Prostate gland (tissue), 2 donors: Measurements from ENCODE around the gene PAPPA.

Experiments used
- CTCF ChIP-seq, 4 experiments: fragments of 200-600 bp in 2 of 4; fragments of 450-650 bp in 2 of 4; sonication (generic) in 2 of 4; IDR thresholded peaks; 1 replicate in 3 of 4; 2 replicates in 1 of 4; pipeline ENCODE4 v1.5.1; 2016 to 2019; ENCODE audit warnings: antibody characterized with exemption in 4 of 4, mild to moderate bottlenecking in 2 of 4, moderate library complexity in 2 of 4
- POLR2A ChIP-seq: fragments of 450-650 bp; IDR thresholded peaks from one replicate; pipeline ENCODE4 v1.6.1; 2016; ENCODE audit warnings: antibody characterized with exemption, mild to moderate bottlenecking
- POLR2AphosphoS5 ChIP-seq: sonication (generic); formaldehyde crosslinking; IDR thresholded peaks from one replicate; pipeline ENCODE4 v1.6.1; 2017; ENCODE audit warnings: antibody characterized with exemption

GRCh38 chr9:116103976-116104820, 49.4 kb upstream of the PAPPA start:
- no peak for TF ChIP-seq CTCF (IDR thresholded peaks at IDR 0.05)
- TF ChIP-seq POLR2A: no peak
- no peak for TF ChIP-seq POLR2AphosphoS5
